Measurements from ENCODE around the gene PRG3.

DNA sequence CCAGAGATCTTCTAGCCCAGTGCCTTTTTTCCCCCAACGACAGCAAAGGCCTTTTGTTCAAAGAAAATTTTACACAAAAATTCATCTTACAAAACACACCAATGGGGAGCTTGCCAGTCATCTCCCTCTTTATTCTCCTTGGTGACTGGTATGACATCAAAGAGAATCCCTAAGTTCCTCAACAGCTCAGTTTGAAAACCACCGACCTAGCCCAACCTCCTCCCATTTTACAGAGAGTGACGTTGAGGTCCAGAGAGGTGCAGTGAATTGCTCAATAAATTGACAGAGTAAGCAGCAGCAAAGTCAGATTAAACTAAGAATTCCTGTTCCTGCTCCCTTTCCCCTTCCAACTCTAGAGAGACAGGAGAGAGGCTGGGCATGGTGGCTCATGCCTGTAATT, 38.2 kb upstream of the PRG3 start:
- TF ChIP-seq, protein P1, sequence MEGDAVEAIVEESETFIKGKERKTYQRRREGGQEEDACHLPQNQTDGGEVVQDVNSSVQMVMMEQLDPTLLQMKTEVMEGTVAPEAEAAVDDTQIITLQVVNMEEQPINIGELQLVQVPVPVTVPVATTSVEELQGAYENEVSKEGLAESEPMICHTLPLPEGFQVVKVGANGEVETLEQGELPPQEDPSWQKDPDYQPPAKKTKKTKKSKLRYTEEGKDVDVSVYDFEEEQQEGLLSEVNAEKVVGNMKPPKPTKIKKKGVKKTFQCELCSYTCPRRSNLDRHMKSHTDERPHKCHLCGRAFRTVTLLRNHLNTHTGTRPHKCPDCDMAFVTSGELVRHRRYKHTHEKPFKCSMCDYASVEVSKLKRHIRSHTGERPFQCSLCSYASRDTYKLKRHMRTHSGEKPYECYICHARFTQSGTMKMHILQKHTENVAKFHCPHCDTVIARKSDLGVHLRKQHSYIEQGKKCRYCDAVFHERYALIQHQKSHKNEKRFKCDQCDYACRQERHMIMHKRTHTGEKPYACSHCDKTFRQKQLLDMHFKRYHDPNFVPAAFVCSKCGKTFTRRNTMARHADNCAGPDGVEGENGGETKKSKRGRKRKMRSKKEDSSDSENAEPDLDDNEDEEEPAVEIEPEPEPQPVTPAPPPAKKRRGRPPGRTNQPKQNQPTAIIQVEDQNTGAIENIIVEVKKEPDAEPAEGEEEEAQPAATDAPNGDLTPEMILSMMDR (IDR thresholded peaks at IDR 0.05), result no peak
- no peak for TF ChIP-seq POLR2A (IDR thresholded peaks at IDR 0.05)
